ENCODE results near the gene IFITM2.
"Not testable (repeated sequence)": the region's sequence is repeated elsewhere in the genome, so short reads cannot be mapped to it uniquely, and the experiment has no call there.

The IFITM2 gene

DNA sequence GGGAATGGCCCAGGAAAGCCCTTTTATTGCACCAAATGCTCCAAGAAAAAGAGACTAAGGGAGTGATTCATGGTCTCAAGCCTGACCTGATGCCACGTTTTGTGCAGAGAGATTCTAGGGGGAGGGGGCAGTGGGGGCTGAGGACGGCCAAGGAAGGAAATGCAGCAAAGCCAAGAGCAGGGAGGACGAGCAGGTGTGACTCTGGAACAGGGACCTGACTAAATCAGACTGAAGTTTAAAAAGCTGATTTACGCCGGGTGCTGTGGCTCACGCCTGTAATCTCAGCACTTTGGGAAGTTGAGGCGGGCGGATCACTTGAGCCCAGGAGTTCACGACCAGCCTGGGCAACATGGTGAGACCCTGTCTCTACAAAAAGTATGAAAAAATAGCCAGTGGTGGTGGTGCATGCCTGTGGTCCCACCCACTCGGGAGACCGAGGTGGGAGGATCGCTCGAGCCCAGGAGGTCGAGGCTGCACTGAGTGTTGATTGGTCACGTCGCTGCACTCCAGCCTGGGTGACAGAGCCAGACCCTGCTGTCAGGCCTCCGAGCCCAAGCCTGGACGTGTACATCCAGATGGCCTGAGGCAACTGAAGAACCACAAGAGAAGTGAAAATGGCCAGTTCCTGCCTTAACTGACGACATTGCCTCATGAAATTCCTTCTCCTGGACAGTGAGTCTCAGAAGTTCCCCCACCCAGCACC lies 23.9 kb downstream of the IFITM2 start:
- Histone ChIP-seq H3K4me3 (ENCODE audit: low read depth, low read length) (no peak overlapping the region), H3K4me1 (ENCODE audit: control insufficient read depth, insufficient read depth, low read length) (peaks cover 24% of the 10 kb centered on the region), H3K27ac (ENCODE audit: low read depth, low read length) (no peak overlapping the region), H3K9me3 (ENCODE audit: control insufficient read depth, insufficient read depth, low read length) (no peaks in the 10 kb centered on the region), H3K36me3 (ENCODE audit: control insufficient read depth, insufficient read depth, low read length) (no peaks in the 10 kb centered on the region), H3K9ac (ENCODE audit: low read depth, low read length) (no peak overlapping the region), H3K27me3 (ENCODE audit: control insufficient read depth, insufficient read depth, low read length) (no peaks in the 10 kb centered on the region)

- Histone ChIP-seq H3K27ac (ENCODE audit: low read depth, low read length) (peak overlapping the region; percentile 73), H3K27me3 (ENCODE audit: control insufficient read depth, insufficient read depth, low read length) (no peaks in the 10 kb centered on the region), H3K4me1 (ENCODE audit: control insufficient read depth, insufficient read depth, low read length) (peaks cover 28% of the 10 kb centered on the region), H3K9me3 (ENCODE audit: control insufficient read depth, insufficient read depth, low read length) (no peaks in the 10 kb centered on the region), H3K36me3 (ENCODE audit: control insufficient read depth, insufficient read depth, low read length) (no peaks in the 10 kb centered on the region), H3K9ac (ENCODE audit: low read depth, low read length) (no peak overlapping the region), H3K4me3 (ENCODE audit: low read depth, low read length) (no peak overlapping the region)
These were observed 25.2 kb downstream of the IFITM2 start for GRCh38 chr11:332651-333480.

GRCh38 chr11:333616-334263 lies 26.1 kb downstream of the IFITM2 start:
- not testable (repeated sequence) for H3K36me3 ChIP-seq (ENCODE audit: control insufficient read depth, insufficient read depth, low read length); H3K27me3 ChIP-seq (ENCODE audit: control insufficient read depth, insufficient read depth, low read length); H3K9me3 ChIP-seq (ENCODE audit: control insufficient read depth, insufficient read depth, low read length)
- Histone ChIP-seq H3K9ac (ENCODE audit: low read depth, low read length) (peak overlapping the region; percentile 49), H3K4me3 (ENCODE audit: low read depth, low read length) (peak overlapping the region; percentile 15; the same call in 1 of the 2 replicates), H3K27ac (ENCODE audit: low read depth, low read length) (peak overlapping the region; percentile 91), H3K4me1 (ENCODE audit: control insufficient read depth, insufficient read depth, low read length) (peaks cover 28% of the 10 kb centered on the region)

- peak overlapping the region; percentile 15; the same call in 1 of the 2 replicates for H3K4me3 ChIP-seq (ENCODE audit: low read depth, low read length)
- no peaks in the 10 kb centered on the region for H3K27me3 ChIP-seq (ENCODE audit: control insufficient read depth, insufficient read depth, low read length)
- no peaks in the 10 kb centered on the region for H3K36me3 ChIP-seq (ENCODE audit: control insufficient read depth, insufficient read depth, low read length)
- H3K9me3 ChIP-seq (ENCODE audit: control insufficient read depth, insufficient read depth, low read length) = no peaks in the 10 kb centered on the region
- peak overlapping the region; percentile 91 for H3K27ac ChIP-seq (ENCODE audit: low read depth, low read length)
- peaks cover 28% of the 10 kb centered on the region for H3K4me1 ChIP-seq (ENCODE audit: control insufficient read depth, insufficient read depth, low read length)
- H3K9ac ChIP-seq (ENCODE audit: low read depth, low read length) = peak overlapping the region; percentile 49
These were observed 26.8 kb downstream of the IFITM2 start for GRCh38 chr11:334264-334994.

- Histone ChIP-seq H3K36me3 (ENCODE audit: control insufficient read depth, insufficient read depth, low read length) (no peaks in the 10 kb centered on the region), H3K27ac (ENCODE audit: low read depth, low read length) (peak overlapping the region; percentile 51), H3K4me1 (ENCODE audit: control insufficient read depth, insufficient read depth, low read length) (peaks cover 44% of the 10 kb centered on the region), H3K27me3 (ENCODE audit: control insufficient read depth, insufficient read depth, low read length) (no peaks in the 10 kb centered on the region), H3K4me3 (ENCODE audit: low read depth, low read length) (no peak overlapping the region), H3K9ac (ENCODE audit: low read depth, low read length) (no peak overlapping the region), H3K9me3 (ENCODE audit: control insufficient read depth, insufficient read depth, low read length) (no peaks in the 10 kb centered on the region)
These were observed 28.4 kb downstream of the IFITM2 start for GRCh38 chr11:335779-336658.

- H3K4me1 ChIP-seq (ENCODE audit: control insufficient read depth, insufficient read depth, low read length) = peaks cover 50% of the 10 kb centered on the region
- no peaks in the 10 kb centered on the region for H3K36me3 ChIP-seq (ENCODE audit: control insufficient read depth, insufficient read depth, low read length)
- no peak overlapping the region for H3K9ac ChIP-seq (ENCODE audit: low read depth, low read length)
- no peaks in the 10 kb centered on the region for H3K27me3 ChIP-seq (ENCODE audit: control insufficient read depth, insufficient read depth, low read length)
- H3K27ac ChIP-seq (ENCODE audit: low read depth, low read length) = no peak overlapping the region
- no peaks in the 10 kb centered on the region for H3K9me3 ChIP-seq (ENCODE audit: control insufficient read depth, insufficient read depth, low read length)
- H3K4me3 ChIP-seq (ENCODE audit: low read depth, low read length) = no peak overlapping the region
These were observed 29.1 kb downstream of the IFITM2 start for GRCh38 chr11:336659-337198.

- Histone ChIP-seq H3K4me3 (ENCODE audit: low read depth, low read length) (no peak overlapping the region), H3K9me3 (ENCODE audit: control insufficient read depth, insufficient read depth, low read length) (no peaks in the 10 kb centered on the region), H3K4me1 (ENCODE audit: control insufficient read depth, insufficient read depth, low read length) (peaks cover 60% of the 10 kb centered on the region), H3K27ac (ENCODE audit: low read depth, low read length) (no peak overlapping the region), H3K27me3 (ENCODE audit: control insufficient read depth, insufficient read depth, low read length) (no peaks in the 10 kb centered on the region), H3K9ac (ENCODE audit: low read depth, low read length) (no peak overlapping the region), H3K36me3 (ENCODE audit: control insufficient read depth, insufficient read depth, low read length) (no peaks in the 10 kb centered on the region)
These were observed 30.1 kb downstream of the IFITM2 start for GRCh38 chr11:337711-338110.

DNA sequence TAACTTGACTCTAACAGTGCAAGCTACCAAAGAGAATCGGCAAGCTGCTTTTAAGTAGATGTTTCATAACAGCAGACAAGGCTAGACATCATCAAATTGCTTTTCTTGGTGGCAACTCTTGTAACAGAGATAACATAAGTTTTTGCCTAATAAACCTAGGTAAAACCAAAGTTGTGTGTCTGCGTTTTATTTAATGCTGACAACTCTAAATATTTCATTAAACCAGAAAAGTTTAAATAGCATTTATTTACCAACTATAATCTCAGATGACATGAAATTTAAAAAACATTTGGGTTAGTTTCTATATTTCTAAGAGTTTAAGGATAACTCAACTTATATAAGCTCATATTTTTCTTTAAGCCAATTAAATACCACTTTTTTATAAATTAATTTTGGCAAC lies 32.3 kb downstream of the IFITM2 start:
- H3K9ac ChIP-seq (ENCODE audit: low read depth, low read length) = no peak overlapping the region
- no peaks in the 10 kb centered on the region for H3K27me3 ChIP-seq (ENCODE audit: control insufficient read depth, insufficient read depth, low read length)
- H3K4me1 ChIP-seq (ENCODE audit: control insufficient read depth, insufficient read depth, low read length) = peaks cover 49% of the 10 kb centered on the region
- H3K9me3 ChIP-seq (ENCODE audit: control insufficient read depth, insufficient read depth, low read length) = no peaks in the 10 kb centered on the region
- H3K4me3 ChIP-seq (ENCODE audit: low read depth, low read length) = no peak overlapping the region
- peak overlapping the region; percentile 83 for H3K27ac ChIP-seq (ENCODE audit: low read depth, low read length)
- no peaks in the 10 kb centered on the region for H3K36me3 ChIP-seq (ENCODE audit: control insufficient read depth, insufficient read depth, low read length)

GRCh38 chr11:340539-341512 lies 33.2 kb downstream of the IFITM2 start:
- peak overlapping the region; percentile 37; the same call in 1 of the 2 replicates for H3K9ac ChIP-seq (ENCODE audit: low read depth, low read length)
- H3K27ac ChIP-seq (ENCODE audit: low read depth, low read length) = peak overlapping the region; percentile 83
- no peaks in the 10 kb centered on the region for H3K36me3 ChIP-seq (ENCODE audit: control insufficient read depth, insufficient read depth, low read length)

More at GRCh38 chr11:340539-341512, 33.2 kb downstream of the IFITM2 start:
- H3K9me3 ChIP-seq (ENCODE audit: control insufficient read depth, insufficient read depth, low read length) = no peaks in the 10 kb centered on the region
- peaks cover 42% of the 10 kb centered on the region for H3K4me1 ChIP-seq (ENCODE audit: control insufficient read depth, insufficient read depth, low read length)
- H3K4me3 ChIP-seq (ENCODE audit: low read depth, low read length) = peak overlapping the region; percentile 29
- no peaks in the 10 kb centered on the region for H3K27me3 ChIP-seq (ENCODE audit: control insufficient read depth, insufficient read depth, low read length)

Measured in HUES48 (cell line).